ENCODE data around the gene DCDC2B. TPM values are rescaled to one million over a fixed set of nuclear protein-coding genes. Genes with fewer than 3 reads are reported as not detected.

Gene DCDC2B
- total and polyA plus RNA-seq, 9 of the 15 experiments (the other 6 are each of a cell fraction or from before 2014, with no cell fraction given) = not detected

GRCh38 chr1:32242341-32242851, 33.5 kb downstream of the DCDC2B start (continued):
- TF ChIP-seq ZNF512 (tag; IDR thresholded peaks at IDR 0.05) (peak; percentile 86), ZBED1 (IDR thresholded peaks at IDR 0.05) (no peak), CBX8 (IDR thresholded peaks at IDR 0.05; ENCODE audit: borderline replicate concordance, extremely low read depth, low read depth, low read length, poor library complexity, severe bottlenecking) (no peak), RBM14 (IDR thresholded peaks at IDR 0.05; ENCODE audit: borderline replicate concordance, insufficient read depth, low read depth, low read length) (no peak), FOXP4 (CRISPR knock-in tag; IDR thresholded peaks at IDR 0.05; ENCODE audit: borderline replicate concordance) (no peak), ZFP30 (CRISPR knock-in tag; IDR thresholded peaks at IDR 0.05; ENCODE audit: borderline replicate concordance) (no peak), ELF2 (CRISPR knock-in tag; IDR thresholded peaks at IDR 0.05) (no peak), SMARCC2 (IDR thresholded peaks at IDR 0.05; ENCODE audit: low read depth) (no peak), HDGF (IDR thresholded peaks at IDR 0.05) (peak; percentile 74; the same call in 1 of the 2 replicates), CCAR2 (IDR thresholded peaks at IDR 0.05; ENCODE audit: low read depth, low read length) (no peak)
- TF ChIP-seq, protein P1, sequence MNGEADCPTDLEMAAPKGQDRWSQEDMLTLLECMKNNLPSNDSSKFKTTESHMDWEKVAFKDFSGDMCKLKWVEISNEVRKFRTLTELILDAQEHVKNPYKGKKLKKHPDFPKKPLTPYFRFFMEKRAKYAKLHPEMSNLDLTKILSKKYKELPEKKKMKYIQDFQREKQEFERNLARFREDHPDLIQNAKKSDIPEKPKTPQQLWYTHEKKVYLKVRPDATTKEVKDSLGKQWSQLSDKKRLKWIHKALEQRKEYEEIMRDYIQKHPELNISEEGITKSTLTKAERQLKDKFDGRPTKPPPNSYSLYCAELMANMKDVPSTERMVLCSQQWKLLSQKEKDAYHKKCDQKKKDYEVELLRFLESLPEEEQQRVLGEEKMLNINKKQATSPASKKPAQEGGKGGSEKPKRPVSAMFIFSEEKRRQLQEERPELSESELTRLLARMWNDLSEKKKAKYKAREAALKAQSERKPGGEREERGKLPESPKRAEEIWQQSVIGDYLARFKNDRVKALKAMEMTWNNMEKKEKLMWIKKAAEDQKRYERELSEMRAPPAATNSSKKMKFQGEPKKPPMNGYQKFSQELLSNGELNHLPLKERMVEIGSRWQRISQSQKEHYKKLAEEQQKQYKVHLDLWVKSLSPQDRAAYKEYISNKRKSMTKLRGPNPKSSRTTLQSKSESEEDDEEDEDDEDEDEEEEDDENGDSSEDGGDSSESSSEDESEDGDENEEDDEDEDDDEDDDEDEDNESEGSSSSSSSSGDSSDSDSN (IDR thresholded peaks at IDR 0.05; ENCODE audit: borderline replicate concordance in 1 of 2, low read depth in 2 of 2, low read length in 2 of 2) = no peak
- TF ChIP-seq, protein P2, sequence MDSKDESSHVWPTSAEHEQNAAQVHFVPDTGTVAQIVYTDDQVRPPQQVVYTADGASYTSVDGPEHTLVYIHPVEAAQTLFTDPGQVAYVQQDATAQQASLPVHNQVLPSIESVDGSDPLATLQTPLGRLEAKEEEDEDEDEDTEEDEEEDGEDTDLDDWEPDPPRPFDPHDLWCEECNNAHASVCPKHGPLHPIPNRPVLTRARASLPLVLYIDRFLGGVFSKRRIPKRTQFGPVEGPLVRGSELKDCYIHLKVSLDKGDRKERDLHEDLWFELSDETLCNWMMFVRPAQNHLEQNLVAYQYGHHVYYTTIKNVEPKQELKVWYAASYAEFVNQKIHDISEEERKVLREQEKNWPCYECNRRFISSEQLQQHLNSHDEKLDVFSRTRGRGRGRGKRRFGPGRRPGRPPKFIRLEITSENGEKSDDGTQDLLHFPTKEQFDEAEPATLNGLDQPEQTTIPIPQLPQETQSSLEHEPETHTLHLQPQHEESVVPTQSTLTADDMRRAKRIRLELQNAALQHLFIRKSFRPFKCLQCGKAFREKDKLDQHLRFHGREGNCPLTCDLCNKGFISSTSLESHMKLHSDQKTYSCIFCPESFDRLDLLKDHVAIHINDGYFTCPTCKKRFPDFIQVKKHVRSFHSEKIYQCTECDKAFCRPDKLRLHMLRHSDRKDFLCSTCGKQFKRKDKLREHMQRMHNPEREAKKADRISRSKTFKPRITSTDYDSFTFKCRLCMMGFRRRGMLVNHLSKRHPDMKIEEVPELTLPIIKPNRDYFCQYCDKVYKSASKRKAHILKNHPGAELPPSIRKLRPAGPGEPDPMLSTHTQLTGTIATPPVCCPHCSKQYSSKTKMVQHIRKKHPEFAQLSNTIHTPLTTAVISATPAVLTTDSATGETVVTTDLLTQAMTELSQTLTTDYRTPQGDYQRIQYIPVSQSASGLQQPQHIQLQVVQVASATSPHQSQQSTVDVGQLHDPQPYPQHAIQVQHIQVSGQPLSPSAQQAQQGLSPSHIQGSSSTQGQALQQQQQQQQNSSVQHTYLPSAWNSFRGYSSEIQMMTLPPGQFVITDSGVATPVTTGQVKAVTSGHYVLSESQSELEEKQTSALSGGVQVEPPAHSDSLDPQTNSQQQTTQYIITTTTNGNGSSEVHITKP (IDR thresholded peaks at IDR 0.05; ENCODE audit: partially characterized antibody) = peak; percentile 15
- TF ChIP-seq, protein P3, sequence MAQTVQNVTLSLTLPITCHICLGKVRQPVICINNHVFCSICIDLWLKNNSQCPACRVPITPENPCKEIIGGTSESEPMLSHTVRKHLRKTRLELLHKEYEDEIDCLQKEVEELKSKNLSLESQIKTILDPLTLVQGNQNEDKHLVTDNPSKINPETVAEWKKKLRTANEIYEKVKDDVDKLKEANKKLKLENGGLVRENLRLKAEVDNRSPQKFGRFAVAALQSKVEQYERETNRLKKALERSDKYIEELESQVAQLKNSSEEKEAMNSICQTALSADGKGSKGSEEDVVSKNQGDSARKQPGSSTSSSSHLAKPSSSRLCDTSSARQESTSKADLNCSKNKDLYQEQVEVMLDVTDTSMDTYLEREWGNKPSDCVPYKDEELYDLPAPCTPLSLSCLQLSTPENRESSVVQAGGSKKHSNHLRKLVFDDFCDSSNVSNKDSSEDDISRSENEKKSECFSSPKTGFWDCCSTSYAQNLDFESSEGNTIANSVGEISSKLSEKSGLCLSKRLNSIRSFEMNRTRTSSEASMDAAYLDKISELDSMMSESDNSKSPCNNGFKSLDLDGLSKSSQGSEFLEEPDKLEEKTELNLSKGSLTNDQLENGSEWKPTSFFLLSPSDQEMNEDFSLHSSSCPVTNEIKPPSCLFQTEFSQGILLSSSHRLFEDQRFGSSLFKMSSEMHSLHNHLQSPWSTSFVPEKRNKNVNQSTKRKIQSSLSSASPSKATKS (CRISPR knock-in tag; IDR thresholded peaks at IDR 0.05) = no peak
- TF ChIP-seq, protein P4, sequence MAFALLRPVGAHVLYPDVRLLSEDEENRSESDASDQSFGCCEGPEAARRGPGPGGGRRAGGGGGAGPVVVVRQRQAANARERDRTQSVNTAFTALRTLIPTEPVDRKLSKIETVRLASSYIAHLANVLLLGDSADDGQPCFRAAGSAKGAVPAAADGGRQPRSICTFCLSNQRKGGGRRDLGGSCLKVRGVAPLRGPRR (CRISPR knock-in tag; IDR thresholded peaks at IDR 0.05) = no peak

All from K562 (cell line).